Neural cell (in vitro differentiated cells): Measurements from ENCODE around the gene CCDC144A. TPM values are rescaled to one million over a fixed set of nuclear protein-coding genes. Genes with fewer than 3 reads are reported as not detected.
"Not testable (repeated sequence)": the region's sequence is repeated elsewhere in the genome, so short reads cannot be mapped to it uniquely, and the experiment has no call there.

Source experiments
- H2AFZ ChIP-seq: fragments of 200-600, 300-800 bp; sonication (generic), shearing (Covaris generic); 2 replicates; pipeline ENCODE4 v1.6.0; 2014; ENCODE audit warnings: low read depth, mild to moderate bottlenecking, antibody characterized with exemption, low read length, moderate library complexity
- H3F3A ChIP-seq: fragments of 200-600 bp; shearing (Covaris generic); 2 replicates; pipeline ENCODE4 v1.6.1; 2016; ENCODE audit warnings: mild to moderate bottlenecking, moderate library complexity, mixed read lengths, antibody characterized with exemption, low read length; ENCODE audit not compliant: insufficient read depth, poor library complexity, severe bottlenecking
- H3K27ac ChIP-seq: fragments of 200-600, 300-800 bp; sonication (generic), shearing (Covaris generic); 2 replicates; pipeline ENCODE4 v1.5.1; 2014; ENCODE audit warnings: mild to moderate bottlenecking, low read length, moderate library complexity
- H3K27me3 ChIP-seq: fragments of 300-800, 200-600 bp; sonication (generic), shearing (Covaris generic); 2 replicates; pipeline ENCODE4 v1.6.0; 2014; ENCODE audit warnings: mild to moderate bottlenecking, low read depth, low read length, moderate library complexity; ENCODE audit not compliant: insufficient read depth
- H3K36me3 ChIP-seq: fragments of 300-800, 200-600 bp; sonication (generic), shearing (Covaris generic); 2 replicates; pipeline ENCODE4 v1.5.1; 2014; ENCODE audit warnings: mild to moderate bottlenecking, antibody characterized with exemption, low read length, moderate library complexity; ENCODE audit not compliant: insufficient read depth
- H3K4me2 ChIP-seq: fragments of 300-800, 200-600 bp; sonication (generic), shearing (Covaris generic); 2 replicates; pipeline ENCODE4 v1.6.0; 2014; ENCODE audit warnings: mild to moderate bottlenecking, low read length
- H3K4me3 ChIP-seq: fragments of 300-800, 200-600 bp; sonication (generic), shearing (Covaris generic); 2 replicates; pipeline ENCODE4 v1.5.1; 2014; ENCODE audit warnings: mild to moderate bottlenecking, low read length, moderate library complexity
- H3K79me2 ChIP-seq: fragments of 200-600 bp; shearing (Covaris generic); replicated peaks from 2 replicates; pipeline ENCODE4 v1.6.0; 2014; ENCODE audit warnings: mild to moderate bottlenecking, low read length, moderate library complexity; ENCODE audit not compliant: insufficient read depth
- H3K9ac ChIP-seq: fragments of 300-800, 200-600 bp; sonication (generic), shearing (Covaris generic); 2 replicates; pipeline ENCODE4 v1.6.1; 2016; ENCODE audit warnings: mild to moderate bottlenecking, low read length, mixed read lengths
- H3K9me2 ChIP-seq: fragments of 200-600 bp; shearing (Covaris generic); 2 replicates; pipeline ENCODE4 v1.6.1; 2016; ENCODE audit warnings: mild to moderate bottlenecking, low read length, mixed read lengths; ENCODE audit not compliant: insufficient read depth
- H3K9me3 ChIP-seq: fragments of 200-600, 300-800 bp; sonication (generic), shearing (Covaris generic); 2 replicates; pipeline ENCODE4 v1.6.1; 2016; ENCODE audit warnings: mild to moderate bottlenecking, mixed run types, low read length, moderate library complexity, mixed read lengths
- H4K20me1 ChIP-seq: fragments of 200-600 bp; shearing (Covaris generic); 2 replicates; pipeline ENCODE4 v1.6.1; 2016; ENCODE audit warnings: mild to moderate bottlenecking, mixed run types; ENCODE audit not compliant: insufficient read depth
- POLR2AphosphoS5 ChIP-seq: IDR thresholded peaks from 2 replicates; pipeline ENCODE4 v1.6.1; 2012
- RAD21 ChIP-seq: fragments of 450-650 bp; conservative IDR thresholded peaks from 2 replicates; pipeline ENCODE4 v1.6.1; 2014; ENCODE audit warnings: antibody characterized with exemption, mild to moderate bottlenecking, moderate library complexity
- SMC3 ChIP-seq: fragments of 450-650 bp; conservative IDR thresholded peaks from 2 replicates; pipeline ENCODE4 v1.6.1; 2014; ENCODE audit warnings: antibody characterized with exemption, mild to moderate bottlenecking, moderate library complexity; ENCODE audit not compliant: poor library complexity
- polyA plus RNA-seq: library from polyadenylated mRNA; depleted of rRNA; stranded (reverse); fragments of >200 nt; gene quantifications from 2 replicates; pipeline ENCODE4 v1.2.3, GENCODE V29; 2014
- TF ChIP-seq, protein P1 (sequence below): fragments of 450-650 bp; IDR thresholded peaks from 2 replicates; pipeline ENCODE4 v1.5.1; 2014; ENCODE audit warnings: antibody characterized with exemption, mild to moderate bottlenecking, moderate library complexity; ENCODE audit not compliant: poor library complexity, severe bottlenecking

The CCDC144A gene
- polyA plus RNA-seq, 1 donor from 2014 or later, result 3.2 TPM

DNA sequence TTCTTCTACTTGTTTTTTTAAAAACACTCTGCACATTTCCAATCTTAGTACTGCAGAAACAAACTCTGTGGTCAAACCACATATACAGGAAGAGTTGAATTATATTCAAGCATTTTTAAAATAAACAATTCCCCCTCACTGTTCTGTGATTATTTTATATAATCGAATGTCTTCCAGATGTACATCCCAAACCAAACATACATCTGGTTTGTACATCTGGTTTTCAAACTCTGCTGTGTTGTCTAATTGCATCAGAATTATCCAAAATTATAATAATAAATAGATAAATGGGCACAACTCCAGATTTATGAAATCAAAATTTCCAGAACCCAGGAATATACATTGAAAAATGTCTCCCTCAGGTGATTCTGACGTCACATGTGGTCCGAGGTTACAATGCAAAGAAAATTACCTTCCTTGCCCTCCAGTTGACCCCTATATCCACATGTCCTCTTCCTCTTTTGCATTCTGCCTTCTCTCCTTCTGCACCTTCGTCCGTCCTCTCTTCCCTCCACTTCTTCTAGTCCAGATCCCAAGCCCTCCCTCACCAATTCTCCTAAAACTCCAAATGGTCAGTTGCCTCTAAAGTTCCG is 13.3 kb upstream of the CCDC144A start:
- Histone ChIP-seq H4K20me1 (no peaks in the 10 kb centered on the region), H3K9me3 (no peaks in the 10 kb centered on the region), H3K79me2 (no peaks in the 10 kb centered on the region), H3K27me3 (no peaks in the 10 kb centered on the region), H2AFZ (no peak overlapping the region), H3F3A (no peaks in the 10 kb centered on the region), H3K36me3 (no peaks in the 10 kb centered on the region), H3K4me2 (no peak overlapping the region), H3K4me3 (no peak overlapping the region), H3K9me2 (no peaks in the 10 kb centered on the region), H3K9ac (no peak overlapping the region), H3K27ac (no peak overlapping the region)
- no peak for TF ChIP-seq SMC3
- TF ChIP-seq POLR2AphosphoS5, result no peak
- TF ChIP-seq, protein P1, sequence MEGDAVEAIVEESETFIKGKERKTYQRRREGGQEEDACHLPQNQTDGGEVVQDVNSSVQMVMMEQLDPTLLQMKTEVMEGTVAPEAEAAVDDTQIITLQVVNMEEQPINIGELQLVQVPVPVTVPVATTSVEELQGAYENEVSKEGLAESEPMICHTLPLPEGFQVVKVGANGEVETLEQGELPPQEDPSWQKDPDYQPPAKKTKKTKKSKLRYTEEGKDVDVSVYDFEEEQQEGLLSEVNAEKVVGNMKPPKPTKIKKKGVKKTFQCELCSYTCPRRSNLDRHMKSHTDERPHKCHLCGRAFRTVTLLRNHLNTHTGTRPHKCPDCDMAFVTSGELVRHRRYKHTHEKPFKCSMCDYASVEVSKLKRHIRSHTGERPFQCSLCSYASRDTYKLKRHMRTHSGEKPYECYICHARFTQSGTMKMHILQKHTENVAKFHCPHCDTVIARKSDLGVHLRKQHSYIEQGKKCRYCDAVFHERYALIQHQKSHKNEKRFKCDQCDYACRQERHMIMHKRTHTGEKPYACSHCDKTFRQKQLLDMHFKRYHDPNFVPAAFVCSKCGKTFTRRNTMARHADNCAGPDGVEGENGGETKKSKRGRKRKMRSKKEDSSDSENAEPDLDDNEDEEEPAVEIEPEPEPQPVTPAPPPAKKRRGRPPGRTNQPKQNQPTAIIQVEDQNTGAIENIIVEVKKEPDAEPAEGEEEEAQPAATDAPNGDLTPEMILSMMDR, result no peak
- no peak for TF ChIP-seq RAD21

DNA sequence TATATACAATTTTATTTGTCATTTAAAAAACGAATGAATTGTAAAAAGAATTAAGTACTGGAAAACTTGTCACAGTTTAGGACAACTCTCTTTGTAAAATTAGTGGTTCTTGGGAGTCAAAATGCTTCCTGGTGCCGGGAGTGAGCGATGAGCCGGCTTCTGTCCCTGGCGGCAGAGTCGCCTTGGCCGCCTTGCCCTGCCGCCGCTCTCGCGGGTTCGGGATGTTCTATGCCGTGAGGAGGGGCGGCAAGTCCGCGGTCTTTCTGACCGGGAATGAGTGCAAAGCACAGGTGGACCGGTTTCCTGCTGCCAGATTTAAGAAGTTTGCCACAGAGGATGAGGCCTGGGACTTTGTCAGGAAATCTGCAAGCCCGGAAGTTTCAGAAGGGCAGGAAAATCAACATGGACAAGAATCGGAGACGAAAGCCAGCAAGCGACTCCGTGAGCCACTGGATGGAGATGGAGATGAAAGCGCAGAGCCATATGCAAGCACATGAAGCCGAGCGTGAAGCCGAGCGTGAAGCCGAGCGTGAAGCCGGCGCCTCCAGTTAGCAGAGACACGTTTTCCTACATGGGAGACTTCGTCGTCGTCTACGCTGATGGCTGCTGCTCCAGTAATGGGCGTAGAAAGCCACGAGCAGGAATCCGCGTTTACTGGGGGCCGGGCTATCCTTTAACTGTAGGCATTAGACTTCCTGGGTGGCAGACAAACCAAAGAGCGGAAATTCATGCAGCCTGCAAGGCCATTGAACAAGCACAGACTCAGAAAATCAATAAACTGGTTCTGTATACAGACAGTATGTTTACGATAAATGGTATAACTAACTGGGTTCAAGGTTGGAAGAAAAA is 6.5 kb upstream of the CCDC144A start:
- not testable (repeated sequence) for H3K9me3 ChIP-seq, H3F3A ChIP-seq, H4K20me1 ChIP-seq, H3K9ac ChIP-seq, H3K9me2 ChIP-seq, H2AFZ ChIP-seq, H3K79me2 ChIP-seq, H3K4me2 ChIP-seq, H3K4me3 ChIP-seq, H3K36me3 ChIP-seq, H3K27ac ChIP-seq, H3K27me3 ChIP-seq

DNA sequence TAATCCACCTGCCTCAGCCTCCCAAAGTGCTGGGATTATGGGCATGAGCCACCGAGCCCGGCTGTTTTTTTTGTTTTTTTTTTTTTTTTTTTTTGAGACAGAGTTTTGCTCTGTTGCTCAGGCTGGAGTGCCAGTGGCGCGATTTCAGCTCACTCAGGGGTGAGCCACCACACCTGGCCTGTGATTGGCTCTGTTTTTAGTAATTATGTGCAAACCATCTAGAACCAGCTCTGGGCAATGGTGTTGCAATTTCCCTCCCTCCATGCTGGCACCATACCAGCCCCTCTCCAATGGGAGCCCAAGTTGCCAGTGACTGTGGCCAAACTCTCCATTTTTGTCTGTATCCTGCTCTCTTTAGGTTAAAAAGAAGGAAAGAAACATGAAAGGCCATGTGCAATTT is 4.0 kb upstream of the CCDC144A start:
- not testable (repeated sequence) for H3K27me3 ChIP-seq, H3F3A ChIP-seq, H3K9me2 ChIP-seq, H3K4me2 ChIP-seq, H4K20me1 ChIP-seq, H3K9ac ChIP-seq, H3K27ac ChIP-seq, H3K36me3 ChIP-seq, H2AFZ ChIP-seq, H3K79me2 ChIP-seq, H3K9me3 ChIP-seq, H3K4me3 ChIP-seq

DNA sequence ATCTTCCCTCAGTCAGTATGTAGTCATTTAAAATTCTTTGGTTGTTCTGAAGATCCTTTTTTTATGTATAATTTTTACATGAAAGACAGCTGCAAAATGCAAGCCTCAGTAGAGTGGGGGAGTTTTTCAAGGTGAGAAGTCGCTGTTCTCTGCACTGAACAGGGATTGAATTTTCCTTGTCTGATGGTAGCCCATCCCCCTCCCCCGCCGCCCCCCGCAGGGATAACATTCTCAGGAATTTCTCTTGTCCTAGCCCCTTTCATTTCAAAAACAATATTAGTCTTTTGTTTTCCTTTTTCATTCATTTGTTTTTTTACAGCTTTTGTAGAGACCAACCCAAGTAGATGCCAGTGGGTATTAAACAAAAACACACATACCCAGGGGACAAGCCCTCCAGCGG is 2.9 kb upstream of the CCDC144A start:
- not testable (repeated sequence) for H3K79me2 ChIP-seq, H3K4me3 ChIP-seq, H2AFZ ChIP-seq, H3K9me3 ChIP-seq, H4K20me1 ChIP-seq, H3K36me3 ChIP-seq, H3K27ac ChIP-seq, H3K27me3 ChIP-seq, H3F3A ChIP-seq, H3K4me2 ChIP-seq, H3K9me2 ChIP-seq, H3K9ac ChIP-seq

DNA sequence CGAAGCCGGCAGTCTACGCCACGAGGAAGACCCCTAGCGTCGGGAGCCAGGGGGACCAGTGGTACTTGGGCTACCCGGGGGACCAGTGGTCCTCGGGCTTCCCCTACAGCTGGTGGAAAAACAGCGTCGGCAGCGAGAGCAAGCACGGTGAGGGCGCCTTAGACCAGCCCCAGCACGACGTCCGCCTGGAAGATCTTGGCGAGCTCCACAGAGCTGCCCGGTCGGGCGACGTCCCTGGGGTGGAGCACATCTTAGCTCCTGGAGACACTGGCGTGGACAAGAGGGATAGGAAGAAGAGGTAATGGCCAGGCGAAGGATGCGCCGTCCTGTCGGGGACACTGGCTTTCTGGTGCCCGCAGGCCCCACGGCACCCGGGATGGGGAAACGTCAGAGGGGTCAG is 406 bp downstream of the CCDC144A start:
- not testable (repeated sequence) for H2AFZ ChIP-seq, H3K4me3 ChIP-seq, H3K36me3 ChIP-seq, H3K9me3 ChIP-seq, H3K79me2 ChIP-seq, H3K27ac ChIP-seq, H3K9me2 ChIP-seq, H3K27me3 ChIP-seq, H3K9ac ChIP-seq, H3F3A ChIP-seq, H4K20me1 ChIP-seq, H3K4me2 ChIP-seq

DNA sequence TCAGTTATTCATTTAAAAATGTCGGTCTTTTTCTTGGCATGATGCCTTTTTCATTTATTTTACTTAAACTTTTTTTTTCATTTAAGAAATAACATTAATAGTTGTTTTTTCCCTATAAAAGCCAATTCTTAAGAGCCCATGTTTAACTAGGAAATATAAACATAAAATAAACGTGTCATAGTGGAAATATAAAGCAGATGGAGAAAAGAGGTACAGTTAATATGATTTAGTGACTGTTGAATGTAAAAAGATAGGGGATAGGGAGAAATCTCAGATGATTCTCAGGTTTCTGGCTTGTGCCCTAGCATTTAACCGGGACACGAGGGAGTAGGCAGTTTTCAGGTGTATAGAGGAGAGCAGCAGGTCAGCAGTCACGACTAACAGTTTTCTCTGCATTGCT is 7.6 kb downstream of the CCDC144A start:
- H3K36me3 ChIP-seq, result not testable (repeated sequence)

More for the DNA sequence above, 7.6 kb downstream of the CCDC144A start:
- not testable (repeated sequence) for H3K79me2 ChIP-seq, H3K4me3 ChIP-seq, H3K9me3 ChIP-seq, H3K9me2 ChIP-seq, H4K20me1 ChIP-seq, H3K27me3 ChIP-seq, H3K4me2 ChIP-seq, H3K9ac ChIP-seq, H3K27ac ChIP-seq, H3F3A ChIP-seq, H2AFZ ChIP-seq
